Activated B cell treated with CpG ODN at 0.5 μM for 24 hours (primary cell): ENCODE data around the gene ZBTB33. TPM values are rescaled to one million over a fixed set of nuclear protein-coding genes. Genes with fewer than 3 reads are reported as not detected.

Source experiments
- ATAC-seq: fragments of 200-7000 bp; cut with Tn5 transposase; one replicate; pipeline ENCODE4 v1.10.0; 2021; ENCODE audit warnings: low read depth, mild to moderate bottlenecking, moderate library complexity
- CTCF ChIA-PET: fragments of 350-600 bp; sonication (Branson Sonifier 250); formaldehyde crosslinking; loops from one replicate; lab custom pipeline; 2021; ENCODE audit warnings: antibody characterized with exemption; lab: Charles Lee
- POLR2A ChIA-PET: fragments of 350-600 bp; sonication (Branson Sonifier 250); formaldehyde crosslinking; loops from one replicate; lab custom pipeline; 2021; ENCODE audit warnings: antibody characterized with exemption; lab: Charles Lee
- DNase-seq: peaks from one replicate; pipeline ENCODE4 v3.0.0; 2022
- H3K27ac Mint-ChIP-seq: one replicate; pipeline ENCODE4 v1.8.0; 2020; ENCODE audit warnings: mixed read lengths
- H3K27me3 Mint-ChIP-seq: one replicate; pipeline ENCODE4 v1.8.0; 2021; ENCODE audit warnings: mixed read lengths
- H3K36me3 Mint-ChIP-seq: one replicate; pipeline ENCODE4 v1.8.0; 2021; ENCODE audit warnings: low read depth, mixed read lengths
- H3K4me1 Mint-ChIP-seq: one replicate; pipeline ENCODE4 v1.8.0; 2021; ENCODE audit warnings: mixed read lengths
- H3K4me3 Mint-ChIP-seq: one replicate; pipeline ENCODE4 v1.8.0; 2020; ENCODE audit warnings: mild to moderate bottlenecking, mixed read lengths
- H3K9me3 Mint-ChIP-seq: one replicate; pipeline ENCODE4 v1.8.0; 2020; ENCODE audit warnings: mixed read lengths
- CTCF ChIP-seq: fragments of 200-600 bp; IDR thresholded peaks from one replicate; pipeline ENCODE4 v1.8.0; 2022; ENCODE audit warnings: antibody characterized with exemption, mild to moderate bottlenecking
- intact Hi-C: fragments of 100-400 bp; cut with micrococcal nuclease; formaldehyde crosslinking; loops from one replicate; pipeline ENCODE4 v1.15.1; 2024
- total RNA-seq: library from RNA; stranded (reverse); gene quantifications from 2 replicates; pipeline ENCODE4 v1.2.3, GENCODE V29; 2022

The ZBTB33 gene
- total RNA-seq, 1 donor from 2014 or later = 17.4 TPM

GRCh38 chrX:120236687-120237479 lies 13.7 kb upstream of the ZBTB33 start:
- H3K27me3 Mint-ChIP-seq = no peaks in the 10 kb centered on the region
- TF ChIP-seq CTCF = no peak
- ChIA-PET CTCF (no interaction called here), POLR2A (no interaction called here)
- no peak overlapping the region for H3K4me3 Mint-ChIP-seq
- no peak overlapping the region for H3K27ac Mint-ChIP-seq
- H3K36me3 Mint-ChIP-seq = peaks cover 18% of the 10 kb centered on the region
- no peaks in the 10 kb centered on the region for H3K9me3 Mint-ChIP-seq
- ATAC-seq (no peak), DNase-seq (no peak)
- H3K4me1 Mint-ChIP-seq = no peaks in the 10 kb centered on the region
- intact Hi-C loops = no loop called here

GRCh38 chrX:120238933-120239332 lies 11.7 kb upstream of the ZBTB33 start:
- DNase-seq (no peak), ATAC-seq (no peak)
- Mint-ChIP-seq H3K9me3 (no peaks in the 10 kb centered on the region), H3K4me1 (peaks cover 8% of the 10 kb centered on the region), H3K4me3 (no peak overlapping the region), H3K27ac (no peak overlapping the region), H3K36me3 (peaks cover 18% of the 10 kb centered on the region), H3K27me3 (no peaks in the 10 kb centered on the region)
- intact Hi-C loops = no loop called here
- no peak for TF ChIP-seq CTCF
- CTCF ChIA-PET = no interaction called here
- POLR2A ChIA-PET = no interaction called here

GRCh38 chrX:120242813-120243212 lies 7.8 kb upstream of the ZBTB33 start:
- no peak overlapping the region for H3K4me3 Mint-ChIP-seq
- ATAC-seq (no peak), DNase-seq (no peak)
- H3K4me1 Mint-ChIP-seq = peaks cover 16% of the 10 kb centered on the region
- CTCF ChIA-PET = no interaction called here
- H3K36me3 Mint-ChIP-seq = peaks cover 14% of the 10 kb centered on the region
- no peaks in the 10 kb centered on the region for H3K9me3 Mint-ChIP-seq
- no peaks in the 10 kb centered on the region for H3K27me3 Mint-ChIP-seq
- TF ChIP-seq CTCF = no peak
- intact Hi-C loops = no loop called here
- POLR2A ChIA-PET = no interaction called here
- H3K27ac Mint-ChIP-seq = no peak overlapping the region

GRCh38 chrX:120244395-120244734 lies 6.2 kb upstream of the ZBTB33 start:
- no peak for ATAC-seq
- CTCF ChIA-PET = no interaction called here
- Mint-ChIP-seq H3K36me3 (peaks cover 5% of the 10 kb centered on the region), H3K9me3 (no peaks in the 10 kb centered on the region), H3K27me3 (no peaks in the 10 kb centered on the region), H3K4me1 (peaks cover 16% of the 10 kb centered on the region), H3K4me3 (peak overlapping the region; percentile 94), H3K27ac (peak overlapping the region; percentile 93)
- POLR2A ChIA-PET = interaction anchor here (0.9 kb wide), 1 partner anchor 56 kb away, joined by 9 read pairs; no protein-coding TSS in a partner anchor
- intact Hi-C loops = no loop called here
- DNase-seq = no peak
- TF ChIP-seq CTCF = no peak

- no peak for TF ChIP-seq CTCF
- POLR2A ChIA-PET = interaction anchor here (0.9 kb wide), 1 partner anchor 56 kb away, joined by 9 read pairs; no protein-coding TSS in a partner anchor
- peak overlapping the region; percentile 94 for H3K4me3 Mint-ChIP-seq
- H3K9me3 Mint-ChIP-seq = no peaks in the 10 kb centered on the region
- H3K27ac Mint-ChIP-seq = peak overlapping the region; percentile 93
- peak; percentile 82 for ATAC-seq
- peaks cover 16% of the 10 kb centered on the region for H3K4me1 Mint-ChIP-seq
- peaks cover 5% of the 10 kb centered on the region for H3K36me3 Mint-ChIP-seq
- CTCF ChIA-PET = no interaction called here
- H3K27me3 Mint-ChIP-seq = no peaks in the 10 kb centered on the region
- DNase-seq = peak; percentile 40
- intact Hi-C loops = loop anchor here (1.0 to 5.0 kb wide), 2 partner anchors 302 to 1898 kb away; partner anchors contain the start of genes NKAP and WDR44
Observed at GRCh38 chrX:120244735-120245498, 5.7 kb upstream of the ZBTB33 start.
